Measurements from ENCODE around the gene MLLT10. TPM values are rescaled to one million over a fixed set of nuclear protein-coding genes. Genes with fewer than 3 reads are reported as not detected.

MLLT10 gene
- total RNA-seq, 1 experiment from 2014 or later = 72.3 TPM

DNA sequence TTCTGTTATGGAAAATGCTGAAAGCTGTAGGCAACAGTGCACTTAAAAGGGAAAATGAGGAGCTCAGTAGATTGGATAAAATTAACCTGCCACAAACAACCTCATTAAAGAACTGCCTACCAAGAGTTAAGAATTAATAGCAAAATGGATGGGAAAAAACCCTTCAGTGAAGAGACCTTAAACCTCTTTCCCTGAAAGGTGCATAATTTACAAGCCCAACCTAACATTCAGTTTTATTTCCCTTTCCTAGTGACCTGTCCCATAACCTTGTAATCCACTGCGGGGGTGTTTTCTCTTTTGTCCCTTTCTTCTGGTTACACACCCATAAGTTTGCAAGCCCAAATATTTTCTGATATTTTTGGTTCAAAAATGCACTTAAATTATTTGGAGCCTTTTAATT is 30.5 kb upstream of the MLLT10 start:
- Histone ChIP-seq H4K91ac (ENCODE audit: insufficient read length, low read depth, low read length) (no peak overlapping the region), H3K18ac (ENCODE audit: insufficient read length, low read depth, low read length) (no peak overlapping the region), H3K14ac (ENCODE audit: insufficient read depth, low read length) (no peak overlapping the region), H3K9ac (ENCODE audit: extremely low read depth, insufficient read length, low read length) (no peak overlapping the region), H3K23me2 (ENCODE audit: insufficient read length, low read depth, low read length, poor library complexity, severe bottlenecking) (peaks cover 24% of the 10 kb centered on the region), H3K4me2 (ENCODE audit: insufficient read depth, insufficient read length, low read length) (no peak overlapping the region), H3K27me3 (ENCODE audit: insufficient read depth, low read length) (peaks cover 31% of the 10 kb centered on the region; the same call in 1 of the 2 replicates), H3K9me3 (ENCODE audit: control insufficient read depth, low read depth, low read length) (no peaks in the 10 kb centered on the region), H2BK5ac (ENCODE audit: insufficient read length, low read length) (no peak overlapping the region), H2AFZ (ENCODE audit: low read length) (no peak overlapping the region), H2BK15ac (ENCODE audit: low read depth, low read length) (no peak overlapping the region), H3K4me1 (ENCODE audit: insufficient read depth, low read length) (peaks cover 24% of the 10 kb centered on the region; the same call in 1 of the 2 replicates), H2BK12ac (ENCODE audit: insufficient read length, low read depth, low read length) (no peak overlapping the region), H3K79me2 (ENCODE audit: insufficient read depth, low read length) (no peaks in the 10 kb centered on the region), H2BK120ac (ENCODE audit: low read depth, low read length, poor library complexity, severe bottlenecking) (no peak overlapping the region), H3K23ac (ENCODE audit: insufficient read length, low read depth, low read length) (no peak overlapping the region), H3K4ac (ENCODE audit: low read depth, low read length) (no peak overlapping the region), H3K56ac (ENCODE audit: insufficient read length, low read depth, low read length) (no peak overlapping the region), H2BK20ac (ENCODE audit: low read depth, low read length, poor library complexity, severe bottlenecking) (no peak overlapping the region), H3K79me1 (ENCODE audit: insufficient read depth, low read depth, low read length, poor library complexity, severe bottlenecking) (no peaks in the 10 kb centered on the region), H4K8ac (replicated peaks; ENCODE audit: insufficient read length, low read depth, low read length) (no peak overlapping the region), H4K20me1 (ENCODE audit: control insufficient read depth, insufficient read depth, insufficient read length) (no peaks in the 10 kb centered on the region), H4K5ac (ENCODE audit: insufficient read length, low read depth, low read length) (no peak overlapping the region), H3T11ph (ENCODE audit: low read length) (no peak overlapping the region), H2AK5ac (ENCODE audit: insufficient read length, low read length) (no peak overlapping the region), H3K27ac (ENCODE audit: insufficient read length, low read depth, low read length) (no peak overlapping the region)
- no CpG with 5 or more reads among the region's 1 CpG for WGBS (ENCODE audit: extremely low coverage, insufficient read length, low lambda C conversion rate)
- no peak overlapping the region for H3K4me3 Mint-ChIP-seq
- peaks cover 61% of the 10 kb centered on the region for H3K27me3 Mint-ChIP-seq (ENCODE audit: low read depth)
- TF ChIP-seq, protein P1, sequence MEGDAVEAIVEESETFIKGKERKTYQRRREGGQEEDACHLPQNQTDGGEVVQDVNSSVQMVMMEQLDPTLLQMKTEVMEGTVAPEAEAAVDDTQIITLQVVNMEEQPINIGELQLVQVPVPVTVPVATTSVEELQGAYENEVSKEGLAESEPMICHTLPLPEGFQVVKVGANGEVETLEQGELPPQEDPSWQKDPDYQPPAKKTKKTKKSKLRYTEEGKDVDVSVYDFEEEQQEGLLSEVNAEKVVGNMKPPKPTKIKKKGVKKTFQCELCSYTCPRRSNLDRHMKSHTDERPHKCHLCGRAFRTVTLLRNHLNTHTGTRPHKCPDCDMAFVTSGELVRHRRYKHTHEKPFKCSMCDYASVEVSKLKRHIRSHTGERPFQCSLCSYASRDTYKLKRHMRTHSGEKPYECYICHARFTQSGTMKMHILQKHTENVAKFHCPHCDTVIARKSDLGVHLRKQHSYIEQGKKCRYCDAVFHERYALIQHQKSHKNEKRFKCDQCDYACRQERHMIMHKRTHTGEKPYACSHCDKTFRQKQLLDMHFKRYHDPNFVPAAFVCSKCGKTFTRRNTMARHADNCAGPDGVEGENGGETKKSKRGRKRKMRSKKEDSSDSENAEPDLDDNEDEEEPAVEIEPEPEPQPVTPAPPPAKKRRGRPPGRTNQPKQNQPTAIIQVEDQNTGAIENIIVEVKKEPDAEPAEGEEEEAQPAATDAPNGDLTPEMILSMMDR (conservative IDR thresholded peaks at IDR 0.05) = no peak
- DNase-seq = no peak
- H3K36me3 Mint-ChIP-seq (ENCODE audit: insufficient read depth in 1 of 3, low read depth in 3 of 3) = no peaks in the 10 kb centered on the region; a peak in 1 of 7 replicates
- no peak overlapping the region for H3K27ac Mint-ChIP-seq
- no peaks in the 10 kb centered on the region; a peak in 2 of 5 replicates for H3K9me3 Mint-ChIP-seq
- H3K4me1 Mint-ChIP-seq = peaks cover 83 to 91% of the 10 kb centered on the region in 2 experiments
